Right lobe of liver (tissue), 4 donors: ENCODE results near the gene FBXO17.

Experiments
- CTCF ChIP-seq, 4 donors: fragments of 200-600 bp in 3 of 4; fragments of 450-650 bp in 1 of 4; IDR thresholded peaks; one replicate each; pipeline versions ENCODE4 v1.5.1 to v1.8.0; 2016 to 2022; ENCODE audit warnings: antibody characterized with exemption in 4 of 4, mild to moderate bottlenecking in 2 of 4
- POLR2A ChIP-seq: fragments of 450-650 bp; IDR thresholded peaks from one replicate; pipeline ENCODE4 v1.6.1; 2017; ENCODE audit warnings: antibody characterized with exemption, mild to moderate bottlenecking
- donor health status: DM: no; HTN: no; CAD: no.
- donor health status: DM: no; HTN: no; CAD: no.
- donor health status: DM: no; HTN: yes; CAD: no.

- no peak for TF ChIP-seq CTCF (IDR thresholded peaks at IDR 0.05)
- TF ChIP-seq POLR2A: no peak
Observed at GRCh38 chr19:38980583-38981374, 5.2 kb upstream of the FBXO17 start.
